ENCODE measurements around the gene HOXA5.

Gene HOXA5

DNA sequence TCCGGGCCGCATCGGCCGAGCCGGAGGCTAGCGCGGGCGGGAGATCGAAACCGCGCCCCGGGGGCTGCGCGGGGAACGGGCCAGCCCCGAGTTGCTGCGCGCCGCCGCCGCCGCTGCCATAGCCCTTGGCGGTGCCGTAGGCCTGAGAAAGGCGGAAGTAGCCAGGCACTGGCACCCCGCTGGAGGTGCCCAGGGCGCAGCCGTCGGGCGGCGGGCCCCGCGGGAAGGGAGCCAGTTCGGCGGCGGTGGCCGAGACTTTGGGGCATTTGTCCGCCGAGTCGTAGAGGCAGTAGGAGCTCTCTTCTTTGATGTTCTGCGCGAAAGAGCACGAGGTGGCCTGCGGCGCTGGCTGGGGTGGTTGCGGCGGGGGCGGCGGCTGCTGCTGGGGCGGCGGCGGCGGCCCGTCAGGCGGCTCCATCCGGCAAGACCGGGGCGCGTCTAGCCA, 30.1 kb upstream of the HOXA5 start:
- Histone ChIP-seq H3K27ac (peak overlapping the region in 15 of 21 experiments; percentile 0 to 97 (median 70)), H3K4me3 (peak overlapping the region; percentile 37 to 49 (median 45))

DNA sequence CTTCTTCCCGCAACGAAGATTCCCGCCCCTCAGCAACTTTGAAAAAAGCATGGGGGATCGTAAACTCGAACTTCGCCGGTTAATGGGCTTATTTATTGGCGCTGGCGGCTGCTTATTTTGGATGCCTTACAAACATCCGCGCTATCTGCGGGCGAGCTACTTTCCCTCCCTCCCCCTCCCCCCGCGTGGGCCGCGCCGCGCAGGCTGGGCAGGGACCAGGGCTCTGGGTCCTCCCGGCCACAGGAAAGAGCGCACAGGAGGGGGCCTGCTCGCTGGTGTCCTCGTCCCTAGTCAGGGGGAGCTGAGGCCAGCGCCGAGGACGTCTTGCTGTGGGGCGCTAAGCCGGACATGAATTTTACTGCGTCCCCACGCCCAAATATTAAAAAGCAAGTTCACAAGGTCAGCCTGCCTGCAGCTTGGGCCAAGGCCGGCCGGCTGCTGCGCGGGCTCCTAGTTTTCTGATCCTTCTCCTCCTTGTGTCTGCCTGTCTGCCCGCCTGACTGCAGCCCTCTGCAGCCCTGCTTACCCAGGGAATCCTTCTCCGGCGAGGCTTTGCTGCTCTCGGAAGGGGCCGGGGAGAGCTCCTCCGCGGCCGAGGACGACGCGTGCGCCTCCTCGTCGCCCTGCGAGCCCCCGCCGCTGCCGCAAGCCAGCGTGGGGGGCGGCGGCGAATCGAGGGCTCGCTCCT, 29.5 kb upstream of the HOXA5 start:
- peak overlapping the region; percentile 37 to 49 (median 45) for H3K4me3 ChIP-seq
- H3K27ac ChIP-seq, result peak overlapping the region in 15 of 21 experiments; percentile 0 to 97 (median 70)

DNA sequence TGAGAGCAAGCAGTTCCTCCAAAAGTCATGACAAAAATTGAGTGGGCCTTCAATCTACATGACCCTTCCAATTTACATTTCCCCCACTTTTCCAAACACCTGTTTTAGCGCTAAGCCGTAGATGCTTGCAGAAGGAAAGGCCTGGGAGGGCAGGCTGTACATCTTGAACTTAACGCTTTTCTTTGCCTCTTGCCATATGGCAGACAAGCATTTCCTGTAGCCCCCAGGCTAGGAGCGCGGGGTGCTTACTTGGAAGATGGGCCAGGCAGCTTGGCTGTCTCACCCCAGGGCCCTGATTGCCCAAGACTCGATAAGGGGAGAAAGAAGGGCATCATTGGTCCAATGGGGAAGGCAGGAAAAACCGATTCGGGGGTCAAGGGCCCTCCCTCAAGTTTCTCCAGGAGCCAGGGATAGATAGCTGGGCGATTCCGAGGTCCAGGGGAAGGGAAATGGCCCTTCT, 28.9 kb upstream of the HOXA5 start:
- peak overlapping the region in 10 of 21 experiments; percentile 58 to 97 (median 83) for H3K27ac ChIP-seq

DNA sequence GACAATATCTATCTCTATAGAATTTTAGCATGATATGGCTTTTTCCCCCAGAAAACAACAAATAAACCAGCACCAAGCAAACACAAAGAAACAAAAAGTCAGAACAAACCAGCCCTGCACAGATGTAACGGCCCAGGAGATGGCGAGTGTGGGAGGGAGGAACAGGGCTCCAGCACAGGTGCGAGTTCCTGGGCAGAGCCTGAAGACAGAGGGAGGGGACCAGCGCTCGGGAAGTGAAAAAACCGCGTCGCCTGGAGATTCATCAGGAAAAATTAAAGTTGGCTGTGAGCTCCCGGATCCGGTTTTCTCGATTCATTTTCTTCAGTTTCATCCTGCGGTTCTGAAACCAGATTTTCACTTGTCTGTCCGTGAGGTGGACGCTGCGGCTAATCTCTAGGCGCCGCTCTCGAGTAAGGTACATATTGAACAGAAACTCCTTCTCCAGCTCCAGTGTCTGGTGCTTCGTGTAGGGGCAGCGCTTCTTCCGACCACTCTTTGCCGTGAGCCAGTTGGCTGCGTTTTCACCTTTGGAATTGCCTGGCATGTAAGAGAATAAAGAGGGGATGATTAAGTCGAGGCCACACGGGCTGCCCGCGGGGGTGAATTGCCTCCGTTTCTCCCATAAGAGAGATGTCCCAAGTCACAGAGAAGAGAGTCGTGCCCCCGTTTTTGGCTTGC, 28.3 kb upstream of the HOXA5 start:
- Histone ChIP-seq H3K4me3 (peak overlapping the region in 2 of 7 experiments; percentile 10 to 44), H3K27ac (peak overlapping the region in 8 of 21 experiments; percentile 35 to 97 (median 83))

More for the DNA sequence above, 28.9 kb upstream of the HOXA5 start:
- peak overlapping the region in 6 of 7 experiments; percentile 37 to 49 (median 46) for H3K4me3 ChIP-seq

DNA sequence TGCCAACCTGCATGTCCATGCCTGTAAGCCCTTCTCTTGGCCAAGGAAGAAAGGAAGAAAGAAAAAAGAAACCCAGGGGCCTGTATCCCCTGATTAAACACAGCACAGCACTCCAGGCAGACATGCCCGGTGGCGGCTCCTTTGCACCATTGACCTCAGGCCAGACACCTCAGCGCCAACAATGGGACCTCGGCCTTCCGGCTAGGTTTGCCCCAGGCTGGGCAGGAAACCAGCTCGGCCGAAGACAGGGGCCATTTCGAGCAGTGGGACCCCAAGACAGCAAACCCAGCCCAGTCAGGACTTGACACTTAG, 27.8 kb upstream of the HOXA5 start:
- Histone ChIP-seq H3K4me3 (peak overlapping the region in 2 of 7 experiments; percentile 5 to 44), H3K27ac (peak overlapping the region in 7 of 21 experiments; percentile 35 to 97 (median 83))

DNA sequence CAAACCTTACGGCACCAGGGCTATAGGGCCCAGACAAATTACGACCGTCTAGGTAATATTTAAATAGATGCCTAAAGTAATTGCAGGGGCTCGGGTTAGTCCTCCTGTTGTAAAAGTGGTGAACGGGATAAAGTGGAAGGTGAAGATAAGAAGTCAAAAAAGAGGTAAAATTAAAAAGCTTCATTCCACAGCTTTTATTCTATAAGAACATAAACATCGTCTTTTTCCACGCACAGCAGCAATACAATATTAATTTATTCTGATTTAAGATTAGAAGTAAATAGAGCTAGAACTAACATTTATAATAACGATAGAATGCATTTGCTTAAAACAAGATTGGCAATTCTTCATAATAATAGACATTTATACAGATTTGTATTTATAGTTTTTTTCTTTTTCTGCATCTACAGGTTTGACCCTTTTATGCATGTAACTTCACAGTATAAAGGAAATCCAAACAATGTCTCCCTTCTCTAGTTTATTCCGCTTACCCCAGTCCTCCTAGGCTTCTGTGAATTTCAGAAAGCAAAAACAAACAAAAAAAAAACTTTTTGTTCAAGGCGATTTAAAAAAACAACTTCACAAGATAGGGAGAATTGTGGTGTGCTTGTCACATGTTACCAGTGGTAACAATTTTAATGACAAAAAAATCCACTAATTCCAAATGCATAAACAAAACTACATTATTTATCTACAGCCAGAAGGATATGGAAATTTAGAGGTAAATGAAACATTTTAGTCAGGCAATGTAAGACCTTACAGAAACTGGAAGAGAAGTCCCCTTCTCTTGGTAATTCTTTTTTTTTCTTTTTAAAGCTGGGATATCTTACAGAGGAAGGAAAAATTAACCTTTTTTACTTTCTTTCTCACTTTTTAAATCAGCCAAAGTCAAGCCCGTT, 27.2 kb upstream of the HOXA5 start:
- Histone ChIP-seq H3K4me3 (peak overlapping the region in 4 of 7 experiments; percentile 29 to 44 (median 36)), H3K27ac (peak overlapping the region in 10 of 21 experiments; percentile 56 to 97 (median 88))

DNA sequence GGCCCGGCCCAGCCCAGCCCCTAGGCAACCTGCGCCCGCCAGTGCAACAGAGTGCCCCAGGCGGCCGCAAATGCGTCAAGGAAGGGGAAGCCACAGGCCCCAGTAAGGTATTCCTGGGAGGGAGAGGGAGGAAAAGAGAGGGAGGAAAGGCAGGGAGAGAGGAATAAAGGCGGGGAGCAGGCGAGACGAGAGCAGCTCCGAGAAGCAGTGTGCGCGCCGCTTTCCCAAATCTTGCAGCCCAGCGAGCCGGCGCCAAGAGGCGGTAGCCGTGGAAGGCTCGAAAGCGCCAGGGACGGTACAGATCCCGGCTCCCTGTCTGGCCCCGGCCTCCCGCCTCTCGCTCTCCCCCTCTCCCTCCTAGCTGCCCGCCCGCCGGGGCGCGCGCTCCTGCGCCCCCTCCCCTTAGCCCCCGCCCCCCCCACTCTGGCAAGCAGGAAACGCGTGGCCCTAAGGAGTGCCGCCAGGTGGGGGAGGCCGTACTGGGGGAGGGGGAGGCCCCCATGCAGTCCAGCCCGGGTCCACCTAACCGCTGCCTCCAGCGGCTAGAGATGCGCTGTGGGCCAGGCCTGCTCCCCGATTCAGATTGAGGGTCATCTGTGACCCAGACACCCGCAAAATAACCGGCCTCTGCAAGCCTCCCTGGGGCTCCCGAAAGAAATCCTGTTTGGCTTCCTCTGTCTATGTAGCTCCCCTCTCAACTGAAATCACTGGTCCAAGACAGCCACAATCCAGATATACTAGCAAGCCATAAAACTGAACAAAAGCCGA, 26.4 kb upstream of the HOXA5 start:
- H3K27ac ChIP-seq, result peak overlapping the region in 12 of 21 experiments; percentile 42 to 97 (median 84)
- peak overlapping the region; percentile 0 to 37 (median 29) for H3K4me3 ChIP-seq

DNA sequence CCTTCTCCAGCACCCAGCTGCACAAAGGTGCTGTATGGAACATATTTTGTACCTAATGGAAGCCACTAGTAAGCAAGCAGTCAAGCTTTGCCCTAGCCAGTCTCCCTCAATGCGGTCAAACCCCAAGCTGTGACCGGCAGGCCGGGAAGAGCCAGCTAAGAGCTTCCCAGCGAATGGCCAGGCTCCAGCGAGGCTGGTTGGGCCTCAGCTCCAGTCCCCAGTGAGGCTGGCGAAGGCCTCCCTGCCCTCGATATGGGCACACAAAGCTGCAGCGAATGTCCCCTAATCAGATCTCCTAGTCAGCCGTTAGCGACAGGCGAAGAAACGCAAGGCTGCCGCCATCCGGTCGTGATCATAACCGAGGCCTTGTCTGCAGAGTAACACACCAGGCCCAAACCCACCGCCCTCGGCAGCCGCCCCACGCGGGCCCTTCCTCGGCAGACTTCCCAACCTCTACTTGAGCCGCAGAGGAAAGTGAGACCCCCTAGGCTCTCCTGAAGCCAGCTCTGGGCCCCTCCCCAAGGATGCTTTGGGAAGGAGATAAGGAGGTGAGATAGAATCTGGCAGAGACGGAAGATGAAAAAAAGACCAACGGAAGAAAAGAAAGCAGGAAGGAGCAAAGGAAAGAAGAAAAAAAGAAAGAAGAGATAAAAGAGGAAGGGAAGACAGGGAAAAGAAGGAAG, 24.9 kb upstream of the HOXA5 start:
- Histone ChIP-seq H3K27ac (peak overlapping the region in 11 of 21 experiments; percentile 9 to 97 (median 85)), H3K4me3 (peak overlapping the region in 3 of 7 experiments; percentile 29 to 37 (median 34))

DNA sequence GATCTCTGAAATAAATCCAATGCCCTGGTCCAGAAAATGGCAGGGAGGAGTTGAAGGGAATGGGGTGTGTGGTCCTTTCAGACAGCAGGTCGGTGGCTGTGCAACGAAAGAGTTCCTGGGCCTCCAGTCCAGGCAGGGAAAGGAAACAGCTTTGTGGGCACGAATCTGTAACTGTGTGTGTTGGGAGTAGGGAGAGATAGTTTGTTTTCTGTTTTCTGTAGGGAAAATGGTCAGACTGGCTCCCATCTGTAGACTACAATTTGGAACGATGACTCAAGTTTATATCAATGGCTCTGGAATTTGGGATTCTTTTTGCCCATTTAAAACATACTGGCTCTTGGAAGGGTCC, 24.4 kb upstream of the HOXA5 start:
- H3K4me3 ChIP-seq, result peak overlapping the region in 1 of 7 experiments; percentile 34
- H3K27ac ChIP-seq, result peak overlapping the region in 11 of 21 experiments; percentile 9 to 97 (median 85)

DNA sequence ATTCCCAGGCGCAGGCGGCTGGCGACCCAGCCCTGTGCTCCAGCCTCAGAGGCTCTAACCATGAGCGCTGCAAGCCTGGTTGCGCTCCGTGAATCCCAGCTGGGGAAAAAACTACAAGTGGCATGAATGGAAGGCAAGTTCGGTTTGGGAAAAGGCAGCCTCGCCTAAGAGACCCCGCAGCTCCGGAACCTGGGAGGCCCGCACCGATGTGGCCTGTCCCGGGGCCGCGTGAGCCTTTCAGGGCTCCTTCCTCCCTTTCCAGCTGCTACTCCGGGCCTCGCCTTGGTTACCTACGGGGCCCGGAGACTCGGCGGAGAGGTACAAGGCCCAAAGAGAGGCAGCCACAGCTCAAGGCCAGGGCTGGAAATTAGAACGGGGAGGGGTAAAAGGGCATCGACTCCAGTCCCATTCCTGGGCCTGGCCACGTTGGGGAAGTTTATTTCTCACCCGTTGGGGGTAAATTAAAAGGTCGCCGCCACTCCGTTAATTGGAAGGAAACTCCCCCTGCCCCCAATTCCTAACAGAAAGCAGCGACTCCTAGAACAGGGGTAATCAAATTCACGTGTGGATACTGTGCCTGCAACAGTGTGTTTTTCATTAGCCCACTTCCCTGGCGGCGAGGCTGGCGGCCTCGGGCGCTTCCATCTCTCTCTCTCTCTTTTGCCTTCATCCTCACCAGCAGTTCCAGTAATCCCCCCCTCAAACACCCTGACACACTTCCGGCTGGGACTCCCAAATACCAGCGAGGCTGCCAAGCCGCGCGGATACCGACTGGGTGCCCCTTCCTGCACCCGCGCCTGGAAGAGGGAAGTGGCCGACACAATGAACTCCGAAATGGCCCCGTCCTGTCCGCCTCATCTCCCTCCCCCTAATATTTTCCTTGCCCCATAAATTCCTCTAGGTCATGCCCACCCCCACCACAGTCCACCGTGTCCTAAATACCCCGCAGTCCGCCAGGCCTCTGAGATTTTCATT, 23.3 kb upstream of the HOXA5 start:
- Histone ChIP-seq H3K27ac (peak overlapping the region in 11 of 21 experiments; percentile 48 to 97 (median 84)), H3K4me3 (peak overlapping the region in 5 of 7 experiments; percentile 24 to 65 (median 57))

DNA sequence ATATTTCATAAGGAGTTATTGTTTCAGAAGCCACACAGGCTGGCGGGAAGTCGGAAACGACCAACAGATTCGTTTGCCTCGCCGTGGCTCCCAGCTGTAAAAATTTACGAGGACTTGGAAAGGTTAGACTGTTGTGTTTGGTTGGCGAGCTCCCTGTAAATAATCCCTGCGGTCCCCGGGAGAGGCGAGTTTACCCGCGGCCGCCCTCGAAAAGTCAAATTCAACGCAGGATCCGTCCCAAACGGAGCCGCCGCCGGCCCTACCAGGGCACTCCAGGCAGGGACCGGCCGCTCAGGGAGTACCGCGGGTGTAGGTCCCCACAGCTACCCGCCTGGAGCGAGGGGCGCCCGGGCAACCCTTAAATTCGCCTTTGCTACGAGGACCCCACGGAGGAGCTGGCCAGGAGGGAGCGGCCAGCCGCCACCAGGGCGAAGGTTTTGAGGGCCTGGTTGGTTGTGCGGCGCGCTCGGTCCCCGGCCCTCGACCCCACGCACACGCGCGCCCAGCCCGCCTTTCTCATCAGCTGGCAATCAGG, 22.6 kb upstream of the HOXA5 start:
- Histone ChIP-seq H3K4me3 (peak overlapping the region in 6 of 7 experiments; percentile 24 to 65 (median 53)), H3K27ac (peak overlapping the region in 12 of 21 experiments; percentile 48 to 97 (median 84))

DNA sequence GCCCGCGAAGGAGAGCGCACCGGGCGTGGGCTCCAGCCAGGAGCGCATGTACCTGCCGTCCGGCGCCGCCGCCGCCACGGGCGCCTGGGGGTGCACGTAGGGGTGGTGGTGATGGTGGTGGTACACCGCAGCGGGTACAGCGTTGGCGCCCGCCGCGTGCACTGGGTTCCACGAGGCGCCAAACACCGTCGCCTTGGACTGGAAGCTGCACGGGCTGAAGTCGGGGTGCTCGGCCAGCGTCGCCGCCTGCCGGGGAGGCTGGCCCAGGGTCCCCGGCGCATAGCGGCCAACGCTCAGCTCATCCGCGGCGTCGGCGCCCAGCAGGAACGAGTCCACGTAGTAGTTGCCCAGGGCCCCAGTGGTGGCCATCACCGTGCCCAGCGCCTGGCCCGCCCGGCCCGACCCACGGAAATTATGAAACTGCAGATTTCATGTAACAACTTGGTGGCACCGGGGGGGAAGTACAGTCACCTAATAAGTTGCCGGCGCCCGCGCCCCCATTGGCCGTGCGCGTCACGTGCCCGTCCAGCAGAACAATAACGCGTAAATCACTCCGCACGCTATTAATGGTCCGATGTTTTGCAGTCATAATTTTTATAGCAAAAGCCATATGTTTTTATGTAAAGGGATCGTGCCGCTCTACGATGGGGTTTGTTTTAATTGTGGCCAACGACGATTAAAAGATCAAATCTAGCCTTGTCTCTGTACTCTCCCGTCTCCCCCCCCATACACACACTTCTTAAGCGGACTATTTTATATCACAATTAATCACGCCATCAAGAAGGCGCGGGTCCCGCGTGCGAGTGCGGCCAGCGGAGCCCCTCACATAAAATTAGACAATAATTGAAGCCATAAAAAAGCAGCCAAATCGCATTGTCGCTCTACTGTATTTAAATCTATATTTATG, 21.9 kb upstream of the HOXA5 start, which contains the start of gene HOXA9:
TSS of gene HOXA9 (minus strand) at position 449 of the 907 bp plus-strand sequence. CDS start at position 369, 80 bp downstream.
- Histone ChIP-seq H3K4me3 (peak within 1 kb of the TSS; percentile 24 to 65 (median 49)), H3K27ac (peak within 1 kb of the TSS in 14 of 21 experiments; percentile 8 to 97 (median 82))

DNA sequence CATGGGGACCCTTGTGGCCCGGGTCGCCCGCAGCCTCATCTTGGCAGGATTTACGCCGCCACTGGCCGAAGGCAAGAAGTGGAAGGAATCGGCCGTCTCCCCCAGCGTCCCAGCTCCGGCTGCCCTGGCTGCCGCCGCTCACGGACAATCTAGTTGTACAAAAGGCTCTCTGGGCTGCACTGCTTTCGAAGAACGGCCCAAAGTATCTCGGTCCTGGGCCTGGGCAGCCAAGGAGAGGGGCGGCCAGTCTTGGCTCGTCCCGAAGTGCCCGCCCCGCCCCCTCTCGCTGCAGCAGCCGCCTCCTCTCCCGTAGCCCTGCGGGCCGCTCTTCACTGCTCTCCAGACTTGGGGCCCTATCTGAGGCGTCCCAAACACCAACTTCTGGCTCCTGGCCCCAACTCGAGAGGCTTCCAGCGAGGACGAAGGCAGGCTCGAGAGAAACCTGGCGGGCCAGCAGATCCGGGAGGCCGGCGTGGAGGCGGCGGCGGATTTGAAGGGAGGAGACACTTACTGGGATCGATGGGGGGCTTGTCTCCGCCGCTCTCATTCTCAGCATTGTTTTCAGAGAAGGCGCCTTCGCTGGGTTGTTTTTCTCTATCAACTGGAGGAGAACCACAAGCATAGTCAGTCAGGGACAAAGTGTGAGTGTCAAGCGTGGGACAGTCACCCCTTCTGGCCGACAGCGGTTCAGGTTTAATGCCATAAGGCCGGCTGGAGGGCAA, 21.0 kb upstream of the HOXA5 start:
- Histone ChIP-seq H3K27ac (peak overlapping the region in 13 of 21 experiments; percentile 8 to 97 (median 83)), H3K4me3 (peak overlapping the region; percentile 24 to 65 (median 49))

DNA sequence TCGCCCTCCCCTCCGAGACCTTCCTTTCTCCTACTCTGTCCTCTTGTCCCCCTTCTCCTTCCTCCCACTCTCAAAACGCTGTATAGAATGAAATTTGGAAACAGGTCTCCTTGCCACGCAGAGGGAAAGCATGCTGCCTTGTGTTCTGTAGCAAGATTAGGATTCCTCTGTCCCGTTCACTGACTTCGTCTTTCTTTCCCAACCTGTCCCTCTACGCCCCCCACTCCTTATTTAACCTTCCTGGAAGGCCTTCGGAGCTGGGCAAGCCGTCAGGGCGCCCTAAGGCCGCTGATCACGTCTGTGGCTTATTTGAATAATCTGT, 20.5 kb upstream of the HOXA5 start:
- Histone ChIP-seq H3K4me3 (peak overlapping the region; percentile 24 to 65 (median 49)), H3K27ac (peak overlapping the region in 11 of 21 experiments; percentile 1 to 97 (median 84))
